ENCODE measurements around the gene MBD3L4.

DNA sequence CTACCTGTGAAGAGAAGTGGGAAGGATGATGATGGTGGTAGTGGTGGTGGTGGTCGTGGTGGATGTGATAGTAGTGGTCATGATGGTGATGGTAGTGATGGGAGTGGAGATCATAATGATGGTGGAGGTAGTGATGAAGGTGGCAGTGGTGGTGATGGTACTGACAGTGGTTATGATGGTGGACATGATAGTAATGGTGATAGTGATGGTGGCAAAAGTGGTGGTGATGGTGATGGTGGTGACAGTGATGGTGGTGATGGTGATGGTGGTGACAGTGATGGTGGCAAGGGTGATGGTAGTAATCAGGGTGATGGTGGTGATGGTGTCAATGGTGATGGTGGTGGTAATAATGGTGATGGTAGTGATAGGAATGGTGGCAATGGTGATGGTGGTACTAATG lies 44.9 kb downstream of the MBD3L4 start:
- TF ChIP-seq CTCF (IDR thresholded peaks at IDR 0.05) (no peak), POLR2A (IDR thresholded peaks at IDR 0.05) (no peak)

All from right lobe of liver (tissue), 4 donors.